GM23338 (cell line): ENCODE data around the gene ENTR1.

Experiments used
- CREB1 ChIP-seq: fragments of 250-450 bp; sonication (Bioruptor Pico); IDR thresholded peaks from 2 replicates; pipeline ENCODE4 v1.5.0; 2020; ENCODE audit warnings: low read depth, mild to moderate bottlenecking, moderate library complexity
- CTCF ChIP-seq, 2 experiments: fragments of 200-600 bp in 1 of 2; sonication (generic) in 1 of 2; conservative IDR thresholded peaks; 2 replicates each; pipeline versions ENCODE4 v1.5.1 to v1.6.1; 2016 to 2017; ENCODE audit warnings: antibody characterized with exemption in 2 of 2, low read depth in 2 of 2, mild to moderate bottlenecking in 2 of 2, moderate library complexity in 1 of 2
- EZH2 ChIP-seq: fragments of 200-600 bp; sonication (generic); IDR thresholded peaks from one replicate; pipeline ENCODE4 v1.8.0; 2017; ENCODE audit warnings: antibody characterized with exemption, mild to moderate bottlenecking, low read depth; ENCODE audit not compliant: unreplicated experiment
- EZH2phosphoT487 ChIP-seq: fragments of 200-600 bp; sonication (generic); IDR thresholded peaks from one replicate; pipeline ENCODE4 v1.8.1; 2018; ENCODE audit warnings: antibody characterized with exemption; ENCODE audit not compliant: unreplicated experiment
- JUNB ChIP-seq: IDR thresholded peaks from one replicate; pipeline ENCODE4 v1.6.1; 2016; ENCODE audit warnings: antibody characterized with exemption; ENCODE audit not compliant: unreplicated experiment
- NANOG ChIP-seq: IDR thresholded peaks from 2 replicates; pipeline ENCODE4 v1.6.1; 2016; ENCODE audit warnings: antibody characterized with exemption, borderline replicate concordance
- POLR2AphosphoS5 ChIP-seq: IDR thresholded peaks from 2 replicates; pipeline ENCODE4 v1.6.1; 2016; ENCODE audit warnings: antibody characterized with exemption, low read depth
- REST ChIP-seq: IDR thresholded peaks from one replicate; pipeline ENCODE4 v1.6.1; 2018; ENCODE audit warnings: antibody characterized with exemption; ENCODE audit not compliant: unreplicated experiment
- STAT1 ChIP-seq: IDR thresholded peaks from one replicate; pipeline ENCODE4 v1.6.1; 2016; ENCODE audit warnings: antibody characterized with exemption; ENCODE audit not compliant: unreplicated experiment
- ZNF331 ChIP-seq: fragments of 250-450 bp; sonication (Bioruptor Pico); IDR thresholded peaks from 2 replicates; pipeline ENCODE4 v1.5.0; 2020; ENCODE audit warnings: low read depth, mild to moderate bottlenecking, moderate library complexity

- TF ChIP-seq NANOG = no peak
- no peak for TF ChIP-seq CTCF (conservative IDR thresholded peaks at IDR 0.05; ENCODE audit: low read depth in 2 of 2)
- TF ChIP-seq REST = no peak
- no peak for TF ChIP-seq EZH2
- TF ChIP-seq CREB1 (CRISPR knock-in tag) = no peak
- TF ChIP-seq EZH2phosphoT487 = no peak
- no peak for TF ChIP-seq POLR2AphosphoS5
- TF ChIP-seq STAT1 = no peak
- no peak for TF ChIP-seq ZNF331 (CRISPR knock-in tag)
- no peak for TF ChIP-seq JUNB
These were observed 23.6 kb upstream of the ENTR1 start for GRCh38 chr9:136433849-136434579.
